GM10248 (cell line): Measurements from ENCODE around the gene NIPAL3.

Source experiments
- CTCF ChIA-PET: fragments of 300-600 bp; sonication (Branson Sonifier 250); formaldehyde crosslinking; extraction: SDS; loops from one replicate; lab custom pipeline; 2021; ENCODE audit warnings: antibody characterized with exemption; lab: Yijun Ruan, JAX
- POLR2A ChIA-PET: fragments of 350-650 bp; sonication (Branson Sonifier 250); formaldehyde crosslinking; extraction: SDS; loops from one replicate; lab custom pipeline; 2020; ENCODE audit warnings: antibody characterized with exemption; lab: Yijun Ruan, JAX
- DNase-seq: peaks from one replicate; pipeline ENCODE4 v3.0.0; 2012; ENCODE audit errors: extremely low spot score
- CTCF ChIP-seq: IDR thresholded peaks from 2 replicates; pipeline ENCODE4 v1.5.1; 2012; ENCODE audit warnings: mild to moderate bottlenecking, low read depth; ENCODE audit errors: extremely low read depth, missing control alignments, control extremely low read depth

NIPAL3 gene

GRCh38 chr1:24410750-24411149 is 4.9 kb upstream of the NIPAL3 start:
- no peak for DNase-seq
- no peak for TF ChIP-seq CTCF
- ChIA-PET POLR2A (no interaction called here), CTCF (interaction anchor here (1.0 to 9.8 kb wide), 5 partner anchors 11 to 260 kb away, joined by 3 to 98 read pairs (median 11); no protein-coding TSS in a partner anchor)

- TF ChIP-seq CTCF: no peak
- ChIA-PET POLR2A (no interaction called here), CTCF (interaction anchor here (1.0 to 9.8 kb wide), 7 partner anchors 8 to 262 kb away, joined by 3 to 98 read pairs (median 4); no protein-coding TSS in a partner anchor)
- no peak for DNase-seq
Observed at GRCh38 chr1:24411963-24412362, 3.6 kb upstream of the NIPAL3 start.

GRCh38 chr1:24412408-24412807 is 3.2 kb upstream of the NIPAL3 start:
- no peak for TF ChIP-seq CTCF
- CTCF ChIA-PET: interaction anchor here (1.3 to 9.8 kb wide), 7 partner anchors 9 to 212 kb away, joined by 3 to 99 read pairs (median 15); no protein-coding TSS in a partner anchor
- POLR2A ChIA-PET: no interaction called here
- no peak for DNase-seq

GRCh38 chr1:24413350-24414163 is 2.0 kb upstream of the NIPAL3 start, which contains the start of gene STPG1:
TSS of gene STPG1 (minus strand) at chr1:24413782. CDS start at chr1:24401388, 12,394 bp downstream.
- TF ChIP-seq CTCF: no peak
- ChIA-PET POLR2A (no interaction called here), CTCF (interaction anchor here (0.7 to 9.8 kb wide), 18 partner anchors 9 to 263 kb away, joined by 3 to 99 read pairs (median 4); no protein-coding TSS in a partner anchor)
- peak; percentile 96 for DNase-seq

GRCh38 chr1:24414775-24415333 is 748 bp upstream of the NIPAL3 start:
- POLR2A ChIA-PET: interaction anchor here (0.7 to 1.0 kb wide), 2 partner anchors 67 to 330 kb away, joined by 3 to 7 read pairs; partner anchors contain the start of gene CLIC4

More at GRCh38 chr1:24414775-24415333, 748 bp upstream of the NIPAL3 start:
- DNase-seq: no peak
- TF ChIP-seq CTCF: no peak
- CTCF ChIA-PET: interaction anchor here (0.8 to 9.8 kb wide), 45 partner anchors 8 to 643 kb away, joined by 3 to 99 read pairs (median 5); partner anchors contain the start of gene IFNLR1
